SK-N-SH (cell line): ENCODE measurements around the gene RAET1L. TPM values are rescaled to one million over a fixed set of nuclear protein-coding genes. Genes with fewer than 3 reads are reported as not detected.
A peak's percentile ranks its signal among the peaks of the same experiment; 100 is the strongest.

Experiments
- CTCF ChIA-PET: fragments of 300-600, 350-600 bp; formaldehyde crosslinking; extraction: SDS; loops from one replicate; lab custom pipeline; 2021; lab: Yijun Ruan, JAX
- POLR2A ChIA-PET: fragments of 350-600 bp; sonication (Branson Sonifier 250); formaldehyde crosslinking; extraction: SDS; loops from one replicate; lab custom pipeline; 2020; ENCODE audit warnings: antibody characterized with exemption, inconsistent platforms; lab: Yijun Ruan, JAX
- DNase-seq: peaks from one replicate; pipeline ENCODE4 v3.0.0; 2012
- H2AFZ ChIP-seq: fragments of 200-600 bp; sonication (generic); 2 replicates; pipeline ENCODE4 v1.8.1; 2016; ENCODE audit warnings: antibody characterized with exemption, mild to moderate bottlenecking, low read depth
- H3F3A ChIP-seq: fragments of 200-600 bp; sonication (generic); replicated peaks from 2 replicates; pipeline ENCODE3; 2016; ENCODE audit warnings: antibody characterized with exemption, mild to moderate bottlenecking; ENCODE audit not compliant: insufficient read depth
- H3K27ac ChIP-seq, 2 experiments: fragments of 200-500 bp in 1 of 2; fragments of 200-600 bp in 1 of 2; sonication (Bioruptor generic) in 1 of 2; sonication (generic), shearing (Covaris generic) in 1 of 2; 2 replicates each; pipeline versions ENCODE4 v1.5.1 to v1.6.1; 2014 to 2016; ENCODE audit warnings: low read depth in 2 of 2, inconsistent platforms in 1 of 2, low read length in 1 of 2, mild to moderate bottlenecking in 1 of 2, mixed read lengths in 1 of 2
- H3K27me3 ChIP-seq: fragments of 200-600 bp; sonication (generic), shearing (Covaris generic); 2 replicates; pipeline ENCODE4 v1.6.1; 2016; ENCODE audit warnings: mixed run types; ENCODE audit not compliant: insufficient read depth
- H3K36me3 ChIP-seq, 2 experiments: fragments of 200-500 bp in 1 of 2; fragments of 200-600 bp in 1 of 2; sonication (Bioruptor generic) in 1 of 2; sonication (generic) in 1 of 2; replicated peaks in 1 of 2; 2 replicates each; pipeline versions ENCODE3 to v1.5.1; 2014 to 2016; ENCODE audit warnings: low read length in 1 of 2, mild to moderate bottlenecking in 1 of 2; ENCODE audit not compliant: insufficient read depth in 2 of 2, control insufficient read depth in 1 of 2
- H3K4me1 ChIP-seq, 2 experiments: fragments of 200-500 bp in 1 of 2; fragments of 200-600 bp in 1 of 2; sonication (Bioruptor generic) in 1 of 2; sonication (generic), shearing (Covaris generic) in 1 of 2; 2 replicates each; pipeline versions ENCODE4 v1.5.1 to v1.6.1; 2014 to 2016; ENCODE audit warnings: low read depth in 1 of 2, low read length in 1 of 2, mixed run types in 1 of 2; ENCODE audit not compliant: insufficient read depth in 2 of 2, control insufficient read depth in 1 of 2
- H3K4me2 ChIP-seq: fragments of 200-600 bp; sonication (generic), shearing (Covaris generic); 2 replicates; pipeline ENCODE4 v1.6.1; 2017; ENCODE audit warnings: mixed run types
- H3K4me3 ChIP-seq, 2 experiments: fragments of 200-500 bp in 1 of 2; fragments of 200-600 bp in 1 of 2; sonication (Bioruptor generic) in 1 of 2; sonication (generic), shearing (Covaris generic) in 1 of 2; 2 replicates each; pipeline versions ENCODE4 v1.5.1 to v1.8.1; 2014 to 2016; ENCODE audit warnings: low read depth in 2 of 2, inconsistent platforms in 1 of 2, low read length in 1 of 2, mild to moderate bottlenecking in 1 of 2, mixed read lengths in 1 of 2, moderate library complexity in 1 of 2
- H3K79me2 ChIP-seq: fragments of 200-600 bp; sonication (generic); 2 replicates; pipeline ENCODE4 v1.8.1; 2017; ENCODE audit warnings: mild to moderate bottlenecking; ENCODE audit not compliant: insufficient read depth
- H3K9ac ChIP-seq: fragments of 200-600 bp; sonication (generic); 2 replicates; pipeline ENCODE4 v1.6.1; 2017; ENCODE audit warnings: mixed run types
- H3K9me2 ChIP-seq: fragments of 200-600 bp; sonication (generic); 2 replicates; pipeline ENCODE4 v1.6.1; 2017; ENCODE audit warnings: mixed run types
- H3K9me3 ChIP-seq: fragments of 200-600 bp; sonication (generic); 2 replicates; pipeline ENCODE4 v1.6.1; 2017; ENCODE audit warnings: mixed run types, mild to moderate bottlenecking, moderate library complexity
- H4K20me1 ChIP-seq: fragments of 200-600 bp; sonication (generic); 2 replicates; pipeline ENCODE4 v1.6.1; 2017; ENCODE audit warnings: mild to moderate bottlenecking, mixed run types; ENCODE audit not compliant: insufficient read depth
- EP300 ChIP-seq, 2 experiments: IDR thresholded peaks; 2 replicates each; pipeline versions ENCODE4 v1.4.0 to v1.6.1; 2012; ENCODE audit warnings: borderline replicate concordance in 1 of 2, low read depth in 1 of 2, low read length in 1 of 2
- EZH2phosphoT487 ChIP-seq: fragments of 200-600 bp; sonication (generic); IDR thresholded peaks from 2 replicates; pipeline ENCODE4 v1.6.1; 2017; ENCODE audit warnings: low read depth, mixed run types, mild to moderate bottlenecking, antibody characterized with exemption, moderate library complexity, borderline replicate concordance
- FOXM1 ChIP-seq: IDR thresholded peaks from 2 replicates; pipeline ENCODE4 v1.4.0; 2012; ENCODE audit warnings: low read depth, mild to moderate bottlenecking
- NFIC ChIP-seq: IDR thresholded peaks from 2 replicates; pipeline ENCODE4 v1.4.0; 2012; ENCODE audit warnings: borderline replicate concordance
- NRF1 ChIP-seq: IDR thresholded peaks from 2 replicates; pipeline ENCODE4 v1.6.1; 2012; ENCODE audit warnings: low read depth, mild to moderate bottlenecking, low read length
- POLR2AphosphoS5 ChIP-seq: IDR thresholded peaks from 2 replicates; pipeline ENCODE4 v1.6.1; 2012; ENCODE audit warnings: low read depth, low read length
- SIN3A ChIP-seq: IDR thresholded peaks from 2 replicates; pipeline ENCODE4 v1.6.1; 2012; ENCODE audit warnings: low read depth, mild to moderate bottlenecking, low read length, moderate library complexity, borderline replicate concordance
- TAF1 ChIP-seq: IDR thresholded peaks from 2 replicates; pipeline ENCODE4 v1.6.1; 2012; ENCODE audit warnings: low read depth, mild to moderate bottlenecking, low read length, moderate library complexity, borderline replicate concordance
- TCF12 ChIP-seq: IDR thresholded peaks from 2 replicates; pipeline ENCODE4 v1.4.0; 2012
- TEAD4 ChIP-seq: IDR thresholded peaks from 2 replicates; pipeline ENCODE4 v1.4.0; 2012; ENCODE audit warnings: mild to moderate bottlenecking, borderline replicate concordance; ENCODE audit not compliant: insufficient read depth
- YY1 ChIP-seq: IDR thresholded peaks from 2 replicates; pipeline ENCODE4 v1.4.0; 2012; ENCODE audit warnings: low read depth, mild to moderate bottlenecking
- WGBS: methylation state at CpG from one replicate; pipeline ENCODE4 v1.1.6; 2017; ENCODE audit warnings: low lambda C conversion rate; 5-methylcytosine and 5-hydroxymethylcytosine counted together
- polyA plus RNA-seq, 3 experiments: library from polyadenylated mRNA; depleted of rRNA; stranded (reverse); fragments of >200 nt; gene quantifications; 2 replicates each; pipeline ENCODE4 v1.2.3, GENCODE V29; 2012
- TF ChIP-seq, protein P1 (sequence below): IDR thresholded peaks from 2 replicates; pipeline ENCODE4 v1.4.0; 2012; ENCODE audit warnings: low read depth
- TF ChIP-seq, protein P2 (sequence below): IDR thresholded peaks from 2 replicates; pipeline ENCODE4 v1.6.1; 2012; ENCODE audit warnings: mild to moderate bottlenecking, low read depth, low read length, moderate library complexity
- TF ChIP-seq, protein P3 (sequence below): fragments of 200-600 bp; sonication (generic); IDR thresholded peaks from 2 replicates; pipeline ENCODE4 v1.6.1; 2017; ENCODE audit warnings: antibody characterized with exemption, mild to moderate bottlenecking, moderate library complexity

RAET1L gene
- polyA plus RNA-seq, 1 of the 3 experiments (the other 2 are of a cell fraction) = not detected

DNA sequence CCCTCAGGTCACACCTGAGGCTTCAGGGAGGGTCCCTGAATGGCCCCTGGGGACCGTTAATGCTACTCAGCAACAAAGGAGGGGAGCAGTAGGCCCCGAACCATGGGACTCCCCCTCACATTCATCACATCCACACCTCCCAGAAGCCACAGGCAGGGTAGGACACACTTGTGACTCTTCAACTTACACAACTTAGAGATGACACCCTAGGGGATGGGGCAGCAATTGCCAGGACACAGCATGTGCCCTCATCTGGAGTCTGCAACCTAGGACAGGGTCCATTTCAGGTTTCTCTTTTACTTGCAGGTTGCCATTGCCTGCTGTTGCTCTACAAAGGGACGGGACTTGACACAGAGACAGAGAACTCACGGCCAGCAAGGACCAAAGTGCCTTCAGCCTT, 42.8 kb upstream of the RAET1L start:
- POLR2A ChIA-PET = interaction anchor here (1.0 kb wide), 1 partner anchor 12 kb away, joined by 5 read pairs; no protein-coding TSS in a partner anchor
- CTCF ChIA-PET = interaction anchor here (0.6 kb wide), 1 partner anchor 11 kb away, joined by 4 read pairs; no protein-coding TSS in a partner anchor
- Histone ChIP-seq H3K9me2 (no peaks in the 10 kb centered on the region), H3K36me3 (no peaks in the 10 kb centered on the region), H4K20me1 (no peaks in the 10 kb centered on the region), H3K4me1 (no peaks in the 10 kb centered on the region; a peak in 1 of 4 replicates), H2AFZ (peak overlapping the region; percentile 98), H3K4me2 (peak overlapping the region; percentile 96), H3K4me3 (peak overlapping the region; percentile 65 to 73), H3K27me3 (peaks cover 10% of the 10 kb centered on the region; the same call in 1 of the 2 replicates), H3K9ac (peak overlapping the region; percentile 77; the same call in 1 of the 2 replicates), H3K79me2 (no peaks in the 10 kb centered on the region), H3K27ac (no peak overlapping the region), H3K9me3 (no peaks in the 10 kb centered on the region)
- WGBS = 62% methylated on average over 3 of the region's 4 CpGs
- no peak for DNase-seq
- TF ChIP-seq, protein P1, sequence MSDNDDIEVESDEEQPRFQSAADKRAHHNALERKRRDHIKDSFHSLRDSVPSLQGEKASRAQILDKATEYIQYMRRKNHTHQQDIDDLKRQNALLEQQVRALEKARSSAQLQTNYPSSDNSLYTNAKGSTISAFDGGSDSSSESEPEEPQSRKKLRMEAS = no peak
- TF ChIP-seq POLR2AphosphoS5 (no peak), EP300 (IDR thresholded peaks at IDR 0.05; ENCODE audit: borderline replicate concordance in 1 of 2, low read depth in 1 of 2, low read length in 1 of 2) (no peak), SIN3A (no peak), TCF12 (no peak), TEAD4 (no peak), YY1 (no peak), NRF1 (no peak), EZH2phosphoT487 (no peak), NFIC (no peak), FOXM1 (no peak), TAF1 (no peak)
- TF ChIP-seq, protein P2, sequence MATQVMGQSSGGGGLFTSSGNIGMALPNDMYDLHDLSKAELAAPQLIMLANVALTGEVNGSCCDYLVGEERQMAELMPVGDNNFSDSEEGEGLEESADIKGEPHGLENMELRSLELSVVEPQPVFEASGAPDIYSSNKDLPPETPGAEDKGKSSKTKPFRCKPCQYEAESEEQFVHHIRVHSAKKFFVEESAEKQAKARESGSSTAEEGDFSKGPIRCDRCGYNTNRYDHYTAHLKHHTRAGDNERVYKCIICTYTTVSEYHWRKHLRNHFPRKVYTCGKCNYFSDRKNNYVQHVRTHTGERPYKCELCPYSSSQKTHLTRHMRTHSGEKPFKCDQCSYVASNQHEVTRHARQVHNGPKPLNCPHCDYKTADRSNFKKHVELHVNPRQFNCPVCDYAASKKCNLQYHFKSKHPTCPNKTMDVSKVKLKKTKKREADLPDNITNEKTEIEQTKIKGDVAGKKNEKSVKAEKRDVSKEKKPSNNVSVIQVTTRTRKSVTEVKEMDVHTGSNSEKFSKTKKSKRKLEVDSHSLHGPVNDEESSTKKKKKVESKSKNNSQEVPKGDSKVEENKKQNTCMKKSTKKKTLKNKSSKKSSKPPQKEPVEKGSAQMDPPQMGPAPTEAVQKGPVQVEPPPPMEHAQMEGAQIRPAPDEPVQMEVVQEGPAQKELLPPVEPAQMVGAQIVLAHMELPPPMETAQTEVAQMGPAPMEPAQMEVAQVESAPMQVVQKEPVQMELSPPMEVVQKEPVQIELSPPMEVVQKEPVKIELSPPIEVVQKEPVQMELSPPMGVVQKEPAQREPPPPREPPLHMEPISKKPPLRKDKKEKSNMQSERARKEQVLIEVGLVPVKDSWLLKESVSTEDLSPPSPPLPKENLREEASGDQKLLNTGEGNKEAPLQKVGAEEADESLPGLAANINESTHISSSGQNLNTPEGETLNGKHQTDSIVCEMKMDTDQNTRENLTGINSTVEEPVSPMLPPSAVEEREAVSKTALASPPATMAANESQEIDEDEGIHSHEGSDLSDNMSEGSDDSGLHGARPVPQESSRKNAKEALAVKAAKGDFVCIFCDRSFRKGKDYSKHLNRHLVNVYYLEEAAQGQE = no peak
- TF ChIP-seq, protein P3, sequence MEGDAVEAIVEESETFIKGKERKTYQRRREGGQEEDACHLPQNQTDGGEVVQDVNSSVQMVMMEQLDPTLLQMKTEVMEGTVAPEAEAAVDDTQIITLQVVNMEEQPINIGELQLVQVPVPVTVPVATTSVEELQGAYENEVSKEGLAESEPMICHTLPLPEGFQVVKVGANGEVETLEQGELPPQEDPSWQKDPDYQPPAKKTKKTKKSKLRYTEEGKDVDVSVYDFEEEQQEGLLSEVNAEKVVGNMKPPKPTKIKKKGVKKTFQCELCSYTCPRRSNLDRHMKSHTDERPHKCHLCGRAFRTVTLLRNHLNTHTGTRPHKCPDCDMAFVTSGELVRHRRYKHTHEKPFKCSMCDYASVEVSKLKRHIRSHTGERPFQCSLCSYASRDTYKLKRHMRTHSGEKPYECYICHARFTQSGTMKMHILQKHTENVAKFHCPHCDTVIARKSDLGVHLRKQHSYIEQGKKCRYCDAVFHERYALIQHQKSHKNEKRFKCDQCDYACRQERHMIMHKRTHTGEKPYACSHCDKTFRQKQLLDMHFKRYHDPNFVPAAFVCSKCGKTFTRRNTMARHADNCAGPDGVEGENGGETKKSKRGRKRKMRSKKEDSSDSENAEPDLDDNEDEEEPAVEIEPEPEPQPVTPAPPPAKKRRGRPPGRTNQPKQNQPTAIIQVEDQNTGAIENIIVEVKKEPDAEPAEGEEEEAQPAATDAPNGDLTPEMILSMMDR = no peak
- TF ChIP-seq, all 33 proteins: peak for 0
- H3F3A ChIP-seq = no peaks in the 10 kb centered on the region
